ENCODE measurements around the gene ANKRD60.

- TF ChIP-seq CTCF (IDR thresholded peaks at IDR 0.05) (no peak), POLR2A (IDR thresholded peaks at IDR 0.05) (no peak)
Measured at GRCh38 chr20:58177799-58178198, 50.7 kb downstream of the ANKRD60 start.

All from breast epithelium (tissue), 3 donors.